IPS-NIHi7 (cell line): ENCODE results near the gene PRM3.

Source experiments
- DNase-seq: peaks from one replicate; pipeline ENCODE4 v3.0.0; 2012; ENCODE audit warnings: mixed read lengths; ENCODE audit errors: extremely low spot score

Gene PRM3

DNA sequence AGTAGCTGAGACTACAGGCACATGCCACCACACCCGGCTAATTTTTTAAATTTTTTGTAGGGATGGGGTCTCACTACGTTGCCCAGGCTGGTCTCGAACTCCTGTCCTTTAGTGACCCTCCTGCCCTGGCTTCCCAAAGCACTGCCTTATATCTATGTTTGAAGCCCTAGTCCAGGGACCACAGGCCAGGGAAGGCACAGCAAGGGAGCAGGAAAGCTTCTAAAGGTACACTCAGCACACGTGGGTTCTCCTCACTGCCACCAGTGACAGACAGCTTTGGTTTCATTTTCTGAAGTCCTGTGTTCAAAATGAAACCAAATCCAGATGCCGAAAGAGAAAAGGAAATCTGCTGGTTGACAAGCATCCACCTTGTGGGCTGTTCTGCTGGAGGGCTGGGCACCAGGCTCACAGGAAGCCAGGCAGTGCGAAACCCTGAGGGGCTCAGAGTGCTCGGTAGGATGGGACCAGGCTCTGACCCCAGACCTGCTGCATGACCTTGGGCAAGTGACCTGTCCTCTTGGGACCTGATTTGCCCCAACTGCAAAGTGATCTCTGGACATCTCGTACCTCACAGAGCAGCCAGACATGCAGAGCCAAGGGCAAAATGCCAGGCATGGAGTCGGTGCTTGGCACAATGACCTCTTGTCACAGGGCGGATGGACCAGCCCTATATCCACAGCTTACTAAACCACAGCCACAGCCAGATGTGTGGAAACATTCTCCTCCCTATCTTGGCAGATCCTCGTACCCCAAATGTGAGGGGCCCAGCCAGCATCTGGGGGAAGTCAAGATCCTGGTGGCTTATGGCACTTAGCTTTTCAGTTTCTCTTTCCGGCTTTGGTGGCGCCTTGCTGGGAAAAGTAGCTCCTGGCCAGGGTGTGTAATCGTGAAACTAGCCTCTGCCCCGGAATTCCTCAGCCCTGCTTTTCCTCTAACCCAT lies 14.6 kb downstream of the PRM3 start:
- no peak for DNase-seq

DNA sequence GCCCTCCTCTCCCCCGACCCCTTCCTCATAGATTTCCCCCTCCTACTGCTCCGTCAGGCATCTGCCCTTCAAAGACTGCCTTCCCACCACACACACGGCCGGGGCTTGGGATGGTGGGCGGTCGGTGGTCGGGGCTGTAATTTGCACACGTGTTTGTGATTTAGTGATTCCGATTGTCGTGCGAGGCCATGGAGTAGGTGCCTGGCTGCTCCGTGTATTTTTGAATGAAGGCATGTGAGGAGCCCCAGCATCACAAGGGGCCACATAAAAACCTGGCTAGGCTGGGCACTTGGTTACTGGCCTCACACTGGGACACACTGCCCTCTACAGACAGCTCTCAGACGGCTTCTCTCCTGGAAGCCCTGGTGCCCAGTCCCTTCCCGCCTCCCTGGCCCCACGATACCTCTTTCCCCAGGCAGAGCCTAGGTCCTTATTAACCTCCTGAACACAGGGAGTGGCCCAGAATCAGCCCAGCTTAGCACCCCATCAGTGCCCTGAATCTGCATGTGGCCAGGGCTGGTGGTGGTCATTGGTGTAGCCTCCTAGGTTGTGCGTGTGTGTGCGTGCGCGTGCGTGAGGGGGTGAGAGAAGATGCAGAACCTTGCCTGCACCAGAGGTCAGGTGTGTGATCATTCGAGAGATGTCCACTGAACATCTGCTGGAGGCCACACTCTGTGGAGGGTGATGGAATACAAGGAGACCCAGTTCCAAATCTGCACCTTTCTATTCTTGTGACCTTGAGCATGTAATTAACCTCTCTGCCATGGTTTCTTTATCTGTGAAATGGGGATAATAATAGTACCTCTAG lies 16.1 kb downstream of the PRM3 start:
- DNase-seq, result peak; percentile 88

DNA sequence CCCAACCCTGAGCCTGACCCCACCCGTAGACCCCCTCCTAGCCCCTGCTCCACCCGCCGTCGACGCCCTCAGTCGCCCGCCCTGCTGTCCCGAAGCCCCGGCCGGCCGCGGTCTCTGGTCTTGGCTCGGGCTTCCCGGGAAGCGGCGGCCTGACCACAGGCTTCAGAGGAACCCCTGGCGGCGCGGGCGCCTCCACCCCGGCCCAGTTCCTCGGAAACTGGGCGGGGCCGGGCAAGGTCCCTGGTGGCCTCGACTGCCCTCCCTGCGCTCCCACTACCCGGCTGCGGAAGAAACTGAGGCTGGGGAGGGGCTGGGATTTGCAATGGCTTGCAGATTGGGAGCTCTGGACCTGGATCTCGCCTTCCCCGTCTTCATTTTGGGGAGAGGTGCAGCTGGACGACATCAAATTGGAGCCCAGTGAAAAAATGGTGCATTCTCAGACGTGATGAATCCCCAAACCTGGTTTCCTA lies 16.7 kb downstream of the PRM3 start:
- DNase-seq, result peak; percentile 57

DNA sequence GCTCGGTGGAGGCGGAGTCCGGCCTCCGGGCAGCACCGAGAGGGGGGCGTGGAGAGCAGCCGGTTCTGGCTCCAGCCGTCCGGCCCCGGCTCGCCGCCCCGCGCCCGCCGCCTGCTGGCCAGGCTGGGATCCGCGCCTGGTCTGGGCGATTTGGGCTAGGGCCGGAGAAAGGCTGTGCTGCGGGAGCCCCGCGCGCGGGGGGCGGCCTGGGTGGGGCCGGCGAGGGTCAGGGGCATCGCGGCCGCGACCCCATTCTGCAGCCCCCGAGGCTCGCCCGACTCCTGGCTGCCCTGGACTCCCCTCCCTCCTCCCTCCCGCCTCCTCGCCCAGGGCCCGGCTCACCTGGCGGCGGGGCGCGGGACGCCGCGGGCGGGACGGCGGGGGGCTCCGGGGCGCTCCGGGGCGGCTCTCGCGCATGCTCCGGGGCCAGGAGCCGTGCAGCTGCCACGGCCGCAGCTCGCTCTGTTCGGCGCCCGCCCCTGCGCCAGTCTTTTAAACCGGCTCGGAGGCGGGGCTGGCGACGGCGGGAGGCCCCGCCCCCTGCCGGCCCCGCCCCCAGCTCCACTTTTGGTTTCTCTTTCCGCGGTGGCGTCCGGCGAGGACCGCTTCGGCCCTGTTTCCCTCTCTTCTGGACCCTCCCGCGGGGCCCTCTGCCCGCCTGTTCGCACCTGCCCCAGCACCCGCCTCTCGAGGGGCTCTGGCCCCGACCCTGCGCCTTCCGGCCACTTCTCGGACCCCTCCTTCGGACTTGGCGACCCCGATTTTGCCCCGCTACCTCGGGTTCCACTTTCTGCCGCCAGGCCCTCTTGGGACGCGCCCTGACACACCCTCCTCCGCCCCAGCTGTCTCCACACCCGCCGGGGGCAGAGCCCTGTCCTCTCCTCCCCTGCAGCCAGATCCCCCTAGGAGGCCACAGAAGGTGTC lies 17.4 kb downstream of the PRM3 start, which contains the start of gene SOCS1:
TSS of gene SOCS1 (minus strand) at position 468 of the 924 bp plus-strand sequence. CDS start 726 bp downstream, outside the sequence.
- peak; percentile 88 for DNase-seq

DNA sequence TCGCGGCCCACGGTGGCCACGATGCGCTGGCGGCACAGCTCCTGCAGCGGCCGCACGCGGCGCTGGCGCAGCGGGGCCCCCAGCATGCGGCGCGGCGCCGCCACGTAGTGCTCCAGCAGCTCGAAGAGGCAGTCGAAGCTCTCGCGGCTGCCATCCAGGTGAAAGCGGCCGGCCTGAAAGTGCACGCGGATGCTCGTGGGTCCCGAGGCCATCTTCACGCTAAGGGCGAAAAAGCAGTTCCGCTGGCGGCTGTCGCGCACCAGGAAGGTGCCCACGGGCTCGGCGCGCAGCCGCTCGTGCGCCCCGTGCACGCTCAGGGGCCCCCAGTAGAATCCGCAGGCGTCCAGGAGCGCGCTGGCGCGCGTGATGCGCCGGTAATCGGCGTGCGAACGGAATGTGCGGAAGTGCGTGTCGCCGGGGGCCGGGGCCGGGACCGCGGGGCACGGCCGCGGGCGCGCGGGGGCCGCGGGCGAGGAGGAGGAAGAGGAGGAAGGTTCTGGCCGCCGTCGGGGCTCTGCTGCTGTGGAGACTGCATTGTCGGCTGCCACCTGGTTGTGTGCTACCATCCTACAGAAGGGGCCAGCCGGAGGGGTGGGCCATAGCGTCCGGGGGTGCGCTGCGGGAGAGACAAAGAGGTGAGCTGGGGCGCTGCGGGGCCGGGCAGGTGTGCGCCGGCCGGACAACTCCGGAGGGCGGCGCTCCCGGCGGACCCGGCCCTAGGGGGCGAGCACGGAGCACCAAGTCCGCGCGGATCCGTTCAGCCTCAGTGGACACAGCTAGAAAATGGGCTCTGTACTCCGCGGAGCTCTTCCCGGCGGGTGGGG lies 18.3 kb downstream of the PRM3 start:
- DNase-seq, result no peak

DNA sequence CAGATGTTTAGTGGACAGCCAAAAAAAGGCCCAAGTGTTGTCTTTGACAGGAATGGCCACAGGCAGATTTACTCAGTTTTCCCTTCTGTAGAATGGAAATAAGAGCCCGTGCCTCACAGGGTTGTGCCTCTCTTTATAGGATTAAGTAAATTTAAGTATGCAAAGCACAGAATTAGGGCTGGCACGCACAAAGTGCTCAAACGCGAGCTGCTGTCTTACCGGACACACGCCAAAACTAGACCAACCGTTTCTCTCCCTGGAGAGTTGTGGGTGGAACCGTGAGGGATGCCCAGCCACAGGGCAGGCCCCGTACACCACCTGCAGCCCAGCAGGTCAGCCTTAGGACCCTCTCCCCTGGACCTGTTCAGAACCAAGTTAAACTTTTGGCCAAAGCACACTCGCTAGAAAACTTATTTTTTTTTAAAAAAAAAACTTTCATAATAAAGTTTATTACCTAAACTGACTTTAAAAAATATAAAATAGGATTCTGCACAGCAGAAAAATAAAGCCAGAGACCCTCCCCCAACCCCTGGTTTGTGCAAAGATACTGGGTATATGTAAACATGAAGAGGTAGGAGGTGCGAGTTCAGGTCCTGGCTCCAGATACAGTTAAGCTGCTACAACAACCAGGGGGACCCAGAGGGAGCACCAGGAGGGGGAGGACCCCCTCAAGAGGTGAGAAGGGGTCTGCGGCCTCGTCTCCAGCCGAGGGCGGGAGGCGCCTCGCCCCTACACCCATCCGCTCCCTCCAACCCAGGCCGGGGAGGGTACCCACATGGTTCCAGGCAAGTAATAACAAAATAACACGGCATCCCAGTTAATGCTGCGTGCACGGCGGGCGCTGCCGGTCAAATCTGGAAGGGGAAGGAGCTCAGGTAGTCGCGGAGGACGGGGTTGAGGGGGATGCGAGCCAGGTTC lies 19.2 kb downstream of the PRM3 start:
- DNase-seq, result no peak

DNA sequence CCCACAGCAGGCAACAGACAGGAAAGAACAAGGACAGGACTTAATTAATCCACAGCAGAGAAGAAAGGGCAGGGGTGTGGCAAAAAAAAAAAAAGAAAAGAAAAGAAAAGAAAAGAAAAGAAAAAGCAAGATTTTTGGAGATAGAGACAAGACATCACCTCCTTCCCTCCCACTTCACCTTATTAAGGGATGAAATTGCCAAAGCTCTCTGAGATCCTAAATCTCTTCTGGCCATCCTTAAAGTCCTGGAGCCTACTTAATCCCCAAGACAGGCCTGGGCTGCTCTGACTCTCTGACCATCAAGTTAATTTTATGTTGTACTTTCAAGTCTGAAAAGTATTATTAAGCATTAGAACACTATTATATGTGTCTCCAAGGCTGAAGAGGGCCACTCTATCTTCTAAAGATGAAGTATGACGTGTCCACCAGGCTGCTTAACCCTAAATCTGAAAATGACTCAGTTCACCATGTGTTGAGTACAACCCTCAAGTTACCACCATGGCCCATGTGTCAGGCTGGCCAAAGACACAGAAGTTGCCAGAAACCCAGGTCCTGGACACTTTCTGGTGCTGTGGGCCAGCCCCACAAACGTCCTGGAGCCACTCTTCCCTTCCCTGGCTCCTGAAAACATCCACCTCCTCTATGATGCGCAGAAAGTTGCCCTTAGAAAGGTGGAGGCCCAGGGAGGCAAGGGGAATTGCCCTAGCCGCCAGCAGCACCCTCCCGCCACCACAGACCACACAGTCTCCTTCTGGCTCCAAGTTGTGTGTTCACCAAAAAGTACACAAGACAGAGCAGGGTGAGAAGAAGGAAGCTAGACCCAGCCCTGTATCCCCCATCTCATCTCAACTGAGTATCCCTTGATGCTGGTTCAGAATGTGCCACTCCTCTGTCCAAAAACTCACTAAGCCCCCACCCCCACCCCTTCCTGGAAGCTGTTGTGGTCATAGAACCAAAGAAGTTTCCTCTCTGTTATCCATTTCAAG lies 20.1 kb downstream of the PRM3 start:
- no peak for DNase-seq

DNA sequence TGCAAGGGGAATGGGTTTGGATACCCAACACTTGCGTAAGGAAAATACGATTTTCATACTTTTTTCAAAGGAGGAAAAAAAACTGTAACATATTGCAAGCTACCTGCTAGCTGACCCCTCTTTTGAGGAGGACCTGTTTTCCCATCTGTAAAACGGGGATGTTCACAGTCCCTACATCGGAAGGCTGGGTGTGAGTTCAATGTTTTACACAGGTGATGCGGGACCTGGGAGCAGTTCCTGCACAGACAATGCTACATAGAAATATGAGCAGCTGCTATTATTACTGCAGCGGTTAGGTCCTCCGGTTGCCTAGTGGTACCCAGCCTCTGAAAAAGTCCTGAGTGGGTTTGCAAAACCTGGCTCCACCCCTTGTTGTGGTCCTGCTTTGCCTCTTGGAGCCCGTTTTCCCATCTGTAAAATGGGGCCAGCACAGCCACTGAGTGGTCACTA lies 20.9 kb downstream of the PRM3 start:
- no peak for DNase-seq

DNA sequence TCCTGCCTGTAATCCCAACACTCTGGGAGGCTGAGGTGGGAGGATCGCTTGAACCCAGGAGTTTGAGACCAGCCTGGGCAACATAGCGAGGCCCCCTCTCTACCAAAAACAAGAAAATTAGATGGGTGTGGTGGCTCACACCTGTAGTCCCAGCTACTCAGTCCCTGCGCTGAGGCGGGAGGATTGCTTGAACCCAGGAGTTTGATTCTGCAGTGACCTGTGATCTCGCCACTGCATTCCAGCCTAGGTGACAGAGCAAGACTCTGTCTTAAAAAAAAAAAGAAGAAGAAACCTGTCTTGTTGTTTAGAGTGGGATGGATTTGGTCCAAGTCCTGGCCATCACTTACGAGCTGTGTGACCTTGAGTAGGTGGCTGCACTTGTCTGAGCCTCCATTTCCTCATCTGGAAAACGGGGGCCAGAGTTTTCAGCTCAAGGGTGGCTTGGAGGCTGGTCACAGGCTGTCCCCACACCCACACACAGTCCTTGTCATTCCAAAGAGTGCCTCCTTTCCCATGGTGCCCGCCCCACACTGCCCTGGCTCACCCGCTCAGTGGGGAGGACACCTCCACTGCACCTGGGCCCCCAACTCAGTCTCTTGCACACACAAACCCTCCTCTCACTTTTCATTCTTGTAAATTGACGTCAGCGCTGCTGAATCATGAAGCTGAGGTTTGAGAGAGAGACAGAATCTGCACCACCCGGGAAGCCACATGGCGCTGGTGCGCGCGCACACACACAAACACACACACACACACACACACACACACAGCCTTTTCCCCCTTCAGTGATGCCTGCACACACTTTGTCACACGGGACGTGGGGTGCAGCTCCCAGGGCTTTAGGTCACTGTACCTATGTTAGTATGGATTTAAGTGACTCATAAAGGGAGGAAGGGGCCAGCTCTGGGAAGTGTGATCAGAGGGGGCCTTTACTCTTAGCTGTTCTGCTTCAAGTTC lies 21.6 kb downstream of the PRM3 start:
- DNase-seq, result no peak

DNA sequence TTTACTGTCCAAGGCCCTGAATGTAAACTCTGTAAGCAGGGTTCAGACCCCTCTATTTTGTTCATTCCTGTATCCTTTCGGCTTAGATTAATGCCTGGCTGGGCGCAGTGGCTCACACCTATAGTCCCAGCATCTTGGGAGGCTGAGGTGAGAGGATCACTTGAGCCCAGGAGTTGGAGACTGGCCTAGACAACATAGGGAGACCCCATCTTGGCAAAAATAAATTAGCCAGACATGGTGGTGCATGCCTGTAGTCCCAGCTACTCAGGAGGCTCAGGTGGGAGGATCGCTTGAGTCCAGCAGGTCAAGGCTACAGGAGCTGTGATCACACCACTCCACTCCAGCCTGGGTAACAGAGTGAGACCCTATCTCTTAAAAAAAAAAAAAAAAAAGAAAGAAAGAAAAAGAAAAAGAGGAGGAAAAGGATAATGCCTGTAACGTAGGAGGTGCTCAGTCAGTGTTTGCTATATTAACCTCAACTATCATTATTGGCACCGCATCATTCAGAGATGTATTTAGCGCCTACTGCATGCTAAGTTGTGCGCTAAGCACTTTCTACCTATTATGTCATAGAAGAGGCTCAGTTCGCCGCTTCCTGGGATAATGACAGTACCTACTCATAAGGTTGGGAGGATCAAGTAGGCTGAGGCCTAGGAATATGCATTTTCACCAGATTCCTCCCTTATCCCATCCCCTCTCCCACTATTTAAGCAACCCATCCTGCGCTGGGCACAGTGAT lies 22.5 kb downstream of the PRM3 start:
- DNase-seq, result no peak

DNA sequence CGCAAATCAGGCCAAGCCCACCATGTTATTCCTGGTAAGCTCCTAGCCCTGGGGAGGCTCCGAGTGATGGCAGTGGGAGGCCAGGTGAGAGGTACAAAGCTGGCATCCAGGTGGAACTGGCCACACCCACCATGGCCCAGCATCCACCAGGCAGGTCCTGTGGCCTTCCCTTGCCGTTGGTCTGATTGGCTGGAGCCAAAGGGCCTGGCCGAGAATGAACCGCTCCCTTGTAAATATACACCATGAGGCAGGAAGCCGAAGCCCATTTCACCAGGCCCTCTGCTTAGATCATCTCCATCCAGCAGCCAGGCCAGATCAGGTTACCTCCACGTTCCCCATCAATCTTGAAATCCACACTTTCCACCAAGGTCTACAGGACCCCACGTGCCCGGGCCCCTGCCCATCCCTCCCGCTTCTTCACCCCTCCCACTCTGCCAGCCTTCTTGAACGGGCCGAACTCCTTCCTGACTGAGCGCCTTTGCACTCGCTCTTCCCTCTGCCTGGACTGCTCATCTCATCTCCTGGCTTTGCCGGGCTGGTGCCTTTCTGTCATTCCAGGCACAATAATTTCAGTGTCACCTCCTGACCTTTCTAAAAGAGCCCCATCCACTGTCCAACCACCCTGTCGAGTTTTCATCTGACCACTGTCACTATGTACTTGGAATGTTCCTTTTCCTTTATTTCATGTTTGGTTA lies 23.2 kb downstream of the PRM3 start:
- peak; percentile 51 for DNase-seq

DNA sequence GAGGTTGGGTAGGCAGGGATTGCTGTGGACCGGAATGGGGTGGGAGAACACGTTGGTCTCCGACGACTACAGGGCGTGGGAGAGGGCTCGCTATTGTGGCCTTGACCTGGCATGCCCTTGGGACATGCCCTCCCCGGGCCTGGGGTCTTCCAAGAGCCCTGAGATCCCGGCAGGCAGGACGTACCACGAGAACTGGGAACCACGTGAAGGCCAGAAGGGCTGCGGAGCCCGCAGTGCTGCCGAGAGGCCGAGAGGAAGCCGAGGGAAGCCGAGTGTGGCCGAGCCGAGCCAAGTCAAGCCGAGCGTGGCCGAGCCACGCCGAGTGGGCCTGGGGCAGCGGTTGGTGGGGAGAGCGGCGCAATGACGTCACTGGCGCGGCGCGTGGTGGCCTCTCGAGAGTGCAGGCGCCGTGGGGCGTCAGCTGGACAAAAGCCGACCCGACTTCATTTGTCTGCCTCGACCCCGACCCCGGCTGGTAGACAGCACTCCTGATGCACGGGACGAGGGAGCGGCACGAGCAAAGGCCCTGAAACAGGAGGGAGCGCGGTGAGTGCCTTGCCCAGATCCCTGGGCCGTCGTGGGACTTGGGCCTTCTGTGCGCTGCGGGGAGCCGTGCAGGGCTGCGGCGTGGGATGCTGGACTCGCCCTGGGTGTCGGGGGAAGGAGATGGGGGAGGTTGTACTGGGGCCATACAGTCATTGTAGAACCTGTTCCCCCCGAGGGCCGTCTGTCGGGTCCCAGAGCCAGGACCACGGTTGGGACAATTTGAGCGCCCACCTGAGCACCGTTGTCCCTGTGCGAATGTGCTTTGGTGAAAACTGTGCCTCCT lies 24.0 kb downstream of the PRM3 start:
- DNase-seq, result no peak

DNA sequence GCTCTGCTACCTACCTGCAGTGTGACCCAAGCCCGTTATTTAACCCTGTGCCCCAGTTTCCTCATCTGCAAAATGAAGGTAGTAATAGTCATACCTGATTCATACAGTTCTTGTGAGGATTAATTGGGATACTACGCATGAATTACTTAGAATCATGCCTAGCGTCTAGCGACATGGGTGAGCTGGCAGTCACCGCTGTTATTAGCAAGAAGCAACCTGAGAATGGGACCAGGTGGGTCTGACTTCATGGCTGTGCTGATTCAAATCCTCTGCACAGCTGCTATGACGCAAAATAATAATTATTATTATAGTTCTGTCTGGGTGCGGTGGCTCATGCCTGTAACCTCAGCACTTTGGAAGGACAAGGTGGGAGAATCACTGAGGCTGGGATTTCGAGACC lies 25.3 kb downstream of the PRM3 start:
- no peak for DNase-seq

DNA sequence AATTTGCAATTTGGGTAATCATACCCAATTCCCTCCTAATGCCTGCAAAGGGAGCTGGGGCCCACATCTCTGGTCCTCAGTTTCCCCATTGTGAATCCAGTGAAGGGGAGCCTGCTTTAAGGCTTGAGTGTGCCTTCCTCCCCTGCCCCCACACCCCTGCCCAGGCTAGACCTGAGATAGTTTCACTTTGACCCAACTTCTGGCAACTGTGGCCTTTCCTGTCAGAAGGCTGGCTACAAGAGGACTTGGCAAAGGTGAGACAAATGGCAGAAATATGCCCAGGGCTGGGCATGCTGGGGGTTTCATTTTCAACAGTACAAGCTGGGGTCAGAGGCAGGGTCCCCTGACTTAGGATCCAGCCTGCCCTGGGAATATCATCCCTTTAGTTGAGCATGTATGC lies 27.4 kb downstream of the PRM3 start:
- no peak for DNase-seq

DNA sequence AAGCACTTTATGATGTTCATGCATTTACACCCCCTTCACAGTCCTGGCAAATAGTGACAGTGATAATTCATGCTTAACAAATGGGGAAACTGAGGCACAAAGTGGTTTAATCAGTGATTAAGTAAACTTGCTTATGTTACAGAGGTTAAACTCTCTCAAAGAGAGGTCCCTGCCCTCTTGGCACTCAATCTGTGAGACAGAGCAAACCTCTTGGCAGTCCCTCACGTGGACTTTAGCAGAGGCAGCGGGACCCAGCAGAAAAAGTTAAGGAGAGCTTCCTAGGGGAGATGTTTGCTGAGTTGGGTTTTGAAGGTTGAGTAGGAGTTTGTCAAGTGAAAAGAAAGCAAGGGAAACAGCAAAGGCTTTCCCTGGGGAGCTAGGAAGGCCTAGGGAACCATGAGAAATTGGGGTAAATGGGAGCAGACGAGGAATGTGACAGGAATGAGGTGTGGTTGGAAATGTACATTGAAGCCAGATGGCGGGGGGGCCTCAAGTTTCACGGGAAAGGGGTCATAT lies 28.1 kb downstream of the PRM3 start:
- DNase-seq, result no peak
